Astrocyte (in vitro differentiated cells and primary cell): Measurements from ENCODE around the gene FGGY. TPM values are rescaled to one million over a fixed set of nuclear protein-coding genes. Genes with fewer than 3 reads are reported as not detected.

Experiments
- DNase-seq: peaks from one replicate; pipeline ENCODE4 v3.0.0-alpha.2; 2010; ENCODE audit warnings: low read depth
- FAIRE-seq: peaks from 2 replicates; lab custom pipeline; 2011; peaks lifted over from hg19 to GRCh38; lab: Jason Lieb, UNC
- H2AFZ ChIP-seq: 2 replicates; pipeline ENCODE4 v1.6.0; 2012; ENCODE audit warnings: low read depth, low read length, inconsistent platforms
- H3K27ac ChIP-seq: 2 replicates; pipeline ENCODE4 v1.5.1; 2011; ENCODE audit warnings: low read depth, low read length, inconsistent platforms
- H3K27me3 ChIP-seq: 2 replicates; pipeline ENCODE4 v1.6.0; 2011; ENCODE audit warnings: low read length, inconsistent platforms; ENCODE audit not compliant: insufficient read depth
- H3K36me3 ChIP-seq: 2 replicates; pipeline ENCODE4 v1.5.1; 2011; ENCODE audit warnings: low read length, inconsistent platforms; ENCODE audit not compliant: insufficient read depth
- H3K4me1 ChIP-seq: 2 replicates; pipeline ENCODE4 v1.5.1; 2011; ENCODE audit warnings: low read length, inconsistent platforms; ENCODE audit not compliant: insufficient read depth
- H3K4me2 ChIP-seq: 2 replicates; pipeline ENCODE4 v1.6.0; 2012; ENCODE audit warnings: low read length, inconsistent platforms
- H3K4me3 ChIP-seq: 2 replicates; pipeline ENCODE4 v1.5.1; 2011; ENCODE audit warnings: low read depth, mild to moderate bottlenecking, low read length, inconsistent platforms; ENCODE audit not compliant: insufficient read depth
- H3K79me2 ChIP-seq: 2 replicates; pipeline ENCODE4 v1.6.0; 2012; ENCODE audit warnings: mild to moderate bottlenecking, low read length, inconsistent platforms; ENCODE audit not compliant: insufficient read depth
- H3K9ac ChIP-seq: 2 replicates; pipeline ENCODE4 v1.6.0; 2012; ENCODE audit warnings: mild to moderate bottlenecking, low read length, inconsistent platforms
- H3K9me3 ChIP-seq: 2 replicates; pipeline ENCODE4 v1.5.1; 2012; ENCODE audit warnings: low read depth, mild to moderate bottlenecking, low read length, inconsistent platforms; ENCODE audit not compliant: insufficient read depth
- H4K20me1 ChIP-seq: 2 replicates; pipeline ENCODE4 v1.6.0; 2012; ENCODE audit warnings: low read length, inconsistent platforms; ENCODE audit not compliant: insufficient read depth
- H3K27ac Mint-ChIP-seq: one replicate; pipeline ENCODE4 v1.8.0; 2021; ENCODE audit warnings: mild to moderate bottlenecking, mixed read lengths; ENCODE audit not compliant: unreplicated experiment
- H3K27me3 Mint-ChIP-seq: one replicate; pipeline ENCODE4 v1.8.0; 2021; ENCODE audit warnings: low read depth, mixed read lengths; ENCODE audit not compliant: unreplicated experiment
- H3K36me3 Mint-ChIP-seq: one replicate; pipeline ENCODE4 v1.8.0; 2021; ENCODE audit warnings: low read depth, mixed read lengths; ENCODE audit not compliant: unreplicated experiment
- H3K4me1 Mint-ChIP-seq: one replicate; pipeline ENCODE4 v1.8.0; 2021; ENCODE audit warnings: low read depth, mixed read lengths; ENCODE audit not compliant: unreplicated experiment
- H3K4me3 Mint-ChIP-seq: one replicate; pipeline ENCODE4 v1.8.0; 2021; ENCODE audit warnings: mild to moderate bottlenecking, moderate library complexity, mixed read lengths; ENCODE audit not compliant: unreplicated experiment
- H3K9me3 Mint-ChIP-seq: one replicate; pipeline ENCODE4 v1.8.0; 2021; ENCODE audit warnings: mild to moderate bottlenecking, mixed read lengths; ENCODE audit not compliant: unreplicated experiment
- EZH2 ChIP-seq: IDR thresholded peaks from 2 replicates; pipeline ENCODE4 v1.6.1; 2012; ENCODE audit warnings: mild to moderate bottlenecking, low read length, inconsistent platforms; ENCODE audit not compliant: insufficient read depth
- total RNA-seq: library from RNA; stranded (reverse); gene quantifications from 2 replicates; pipeline ENCODE4 v1.2.1, GENCODE V29; 2021
- TF ChIP-seq, protein P1 (sequence below): IDR thresholded peaks from 2 replicates; pipeline ENCODE4 v1.5.1; 2011; ENCODE audit warnings: low read depth, mild to moderate bottlenecking, inconsistent platforms, low read length, moderate library complexity; ENCODE audit not compliant: insufficient read depth

Gene FGGY
- total RNA-seq, 1 donor from 2014 or later: 6.8 TPM

DNA sequence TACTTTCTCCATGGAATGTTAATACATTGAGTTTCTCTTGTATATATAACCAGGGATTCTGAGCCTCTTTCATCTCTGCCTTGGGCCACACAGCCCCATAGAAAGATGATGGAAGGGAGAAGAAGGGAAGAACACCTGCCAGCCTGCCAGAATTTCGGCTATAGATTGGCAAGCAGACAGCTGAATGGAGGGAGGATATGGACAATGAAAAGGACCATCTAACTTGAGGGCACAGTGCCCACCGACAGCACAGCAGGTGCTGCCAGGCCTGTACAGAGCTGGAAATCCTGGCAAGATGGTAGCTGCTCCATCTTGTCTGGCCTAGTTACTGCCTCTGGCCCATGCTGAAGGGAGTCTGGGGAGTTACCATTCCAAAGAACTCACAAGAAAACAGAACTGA, 244.3 kb downstream of the FGGY start:
- no peak overlapping the region for H3K4me2 ChIP-seq
- H3K4me1 ChIP-seq: no peaks in the 10 kb centered on the region
- Mint-ChIP-seq H3K27ac (no peak overlapping the region), H3K36me3 (peaks cover 2% of the 10 kb centered on the region), H3K4me1 (peaks cover 10% of the 10 kb centered on the region), H3K4me3 (no peak overlapping the region), H3K9me3 (no peaks in the 10 kb centered on the region), H3K27me3 (no peaks in the 10 kb centered on the region)
- H3K9ac ChIP-seq: no peak overlapping the region
- no peak overlapping the region for H3K27ac ChIP-seq
- no peaks in the 10 kb centered on the region for H3K79me2 ChIP-seq
- DNase-seq (no peak), FAIRE-seq (no peak)
- no peaks in the 10 kb centered on the region for H3K36me3 ChIP-seq
- no peaks in the 10 kb centered on the region for H4K20me1 ChIP-seq
- no peak overlapping the region for H3K4me3 ChIP-seq
- TF ChIP-seq, protein P1, sequence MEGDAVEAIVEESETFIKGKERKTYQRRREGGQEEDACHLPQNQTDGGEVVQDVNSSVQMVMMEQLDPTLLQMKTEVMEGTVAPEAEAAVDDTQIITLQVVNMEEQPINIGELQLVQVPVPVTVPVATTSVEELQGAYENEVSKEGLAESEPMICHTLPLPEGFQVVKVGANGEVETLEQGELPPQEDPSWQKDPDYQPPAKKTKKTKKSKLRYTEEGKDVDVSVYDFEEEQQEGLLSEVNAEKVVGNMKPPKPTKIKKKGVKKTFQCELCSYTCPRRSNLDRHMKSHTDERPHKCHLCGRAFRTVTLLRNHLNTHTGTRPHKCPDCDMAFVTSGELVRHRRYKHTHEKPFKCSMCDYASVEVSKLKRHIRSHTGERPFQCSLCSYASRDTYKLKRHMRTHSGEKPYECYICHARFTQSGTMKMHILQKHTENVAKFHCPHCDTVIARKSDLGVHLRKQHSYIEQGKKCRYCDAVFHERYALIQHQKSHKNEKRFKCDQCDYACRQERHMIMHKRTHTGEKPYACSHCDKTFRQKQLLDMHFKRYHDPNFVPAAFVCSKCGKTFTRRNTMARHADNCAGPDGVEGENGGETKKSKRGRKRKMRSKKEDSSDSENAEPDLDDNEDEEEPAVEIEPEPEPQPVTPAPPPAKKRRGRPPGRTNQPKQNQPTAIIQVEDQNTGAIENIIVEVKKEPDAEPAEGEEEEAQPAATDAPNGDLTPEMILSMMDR: no peak
- no peak for TF ChIP-seq EZH2
- no peaks in the 10 kb centered on the region for H3K27me3 ChIP-seq
- no peaks in the 10 kb centered on the region for H3K9me3 ChIP-seq
- no peak overlapping the region for H2AFZ ChIP-seq

- Histone ChIP-seq H3K79me2 (no peaks in the 10 kb centered on the region), H4K20me1 (no peaks in the 10 kb centered on the region), H3K27me3 (no peaks in the 10 kb centered on the region), H3K27ac (no peak overlapping the region), H3K4me1 (no peaks in the 10 kb centered on the region), H3K9ac (no peak overlapping the region), H2AFZ (no peak overlapping the region), H3K9me3 (no peaks in the 10 kb centered on the region), H3K36me3 (no peaks in the 10 kb centered on the region), H3K4me2 (no peak overlapping the region), H3K4me3 (no peak overlapping the region)
- H3K9me3 Mint-ChIP-seq: no peaks in the 10 kb centered on the region
- H3K27ac Mint-ChIP-seq: no peak overlapping the region
- peaks cover 2% of the 10 kb centered on the region for H3K36me3 Mint-ChIP-seq
- H3K27me3 Mint-ChIP-seq: no peaks in the 10 kb centered on the region
- H3K4me1 Mint-ChIP-seq: peaks cover 10% of the 10 kb centered on the region
- no peak for TF ChIP-seq EZH2
- TF ChIP-seq, protein P1: no peak
- FAIRE-seq (no peak), DNase-seq (peak; percentile 47)
- H3K4me3 Mint-ChIP-seq: no peak overlapping the region
These were observed 245.0 kb downstream of the FGGY start for GRCh38 chr1:59541891-59542290.

- Mint-ChIP-seq H3K4me1 (peaks cover 10% of the 10 kb centered on the region), H3K9me3 (no peaks in the 10 kb centered on the region), H3K27ac (no peak overlapping the region), H3K27me3 (no peaks in the 10 kb centered on the region), H3K36me3 (peaks cover 2% of the 10 kb centered on the region), H3K4me3 (no peak overlapping the region)
- Histone ChIP-seq H3K79me2 (no peaks in the 10 kb centered on the region), H3K9ac (no peak overlapping the region), H3K4me3 (no peak overlapping the region), H3K9me3 (no peaks in the 10 kb centered on the region), H3K27ac (no peak overlapping the region), H3K36me3 (no peaks in the 10 kb centered on the region), H2AFZ (no peak overlapping the region), H3K27me3 (no peaks in the 10 kb centered on the region), H4K20me1 (no peaks in the 10 kb centered on the region), H3K4me2 (no peak overlapping the region), H3K4me1 (no peaks in the 10 kb centered on the region)
- TF ChIP-seq, protein P1: no peak
- TF ChIP-seq EZH2: no peak
- DNase-seq (no peak), FAIRE-seq (no peak)
These were observed 246.3 kb downstream of the FGGY start for GRCh38 chr1:59543211-59543668.
